GM21723 (cell line): Measurements from ENCODE around the gene AFF3.
"Not testable (repeated sequence)": the region's sequence is repeated elsewhere in the genome, so short reads cannot be mapped to it uniquely, and the experiment has no call there.

ENCODE experiments used
- ATAC-seq: cut with Tn5 transposase; IDR thresholded peaks from one replicate; pipeline ENCODE4 v1.9.1; 2021; ENCODE audit warnings: mild to moderate bottlenecking, moderate library complexity; ENCODE audit not compliant: unreplicated experiment

The AFF3 gene

DNA sequence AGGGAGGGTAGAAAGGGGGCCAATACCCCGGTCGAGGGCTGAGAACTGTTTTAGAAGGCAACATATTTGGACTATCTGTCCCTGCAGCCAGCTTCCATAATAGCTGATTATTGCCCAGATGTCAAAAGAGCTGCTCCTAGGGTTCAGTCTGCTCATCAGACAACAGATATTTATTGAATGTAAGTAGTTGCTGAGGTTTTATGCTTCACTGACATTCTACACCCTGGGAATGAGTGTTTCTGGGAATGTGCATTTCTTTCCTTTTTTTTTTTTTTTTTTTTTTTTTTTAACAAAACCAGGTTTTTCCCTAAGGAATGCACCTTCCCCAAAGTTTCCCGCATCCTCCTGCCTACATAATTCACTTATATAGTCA, 33.8 kb downstream of the AFF3 start:
- ATAC-seq, result not testable (repeated sequence)

DNA sequence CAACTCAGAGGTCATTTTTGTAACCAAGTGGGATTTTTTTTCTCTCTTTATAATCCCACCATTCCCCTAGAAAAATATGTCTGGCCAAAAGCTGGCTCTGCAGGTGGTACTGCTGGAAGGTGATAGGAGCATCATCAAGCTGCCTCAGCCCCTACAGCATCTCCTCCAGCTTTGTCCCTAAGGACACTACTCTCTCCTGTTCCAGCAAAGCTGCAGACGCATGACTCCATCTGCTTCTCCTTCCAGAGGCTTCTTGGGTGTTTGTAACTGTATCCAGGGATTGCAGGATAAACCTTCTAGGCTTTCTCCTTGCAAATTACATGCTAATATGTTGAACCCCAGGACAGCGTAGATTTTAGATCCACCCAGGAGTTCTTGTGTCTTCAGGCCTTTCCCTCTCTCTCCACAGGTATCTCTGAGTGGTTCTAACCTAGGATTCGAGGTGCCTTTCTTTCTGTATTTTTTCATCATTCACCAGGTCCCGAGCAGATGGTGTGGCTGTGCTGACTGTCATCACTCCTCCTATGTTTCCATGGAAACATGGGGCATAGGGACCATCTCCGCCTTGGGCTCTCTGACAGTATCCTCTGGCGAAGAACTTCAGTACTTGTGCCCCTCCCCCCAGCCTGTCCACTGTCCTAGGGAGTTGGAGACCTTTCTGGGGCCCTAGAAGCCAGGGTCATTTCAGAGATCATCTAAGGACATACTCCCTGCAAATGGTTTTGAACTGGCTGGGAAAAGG, 34.3 kb downstream of the AFF3 start:
- ATAC-seq, result no peak

DNA sequence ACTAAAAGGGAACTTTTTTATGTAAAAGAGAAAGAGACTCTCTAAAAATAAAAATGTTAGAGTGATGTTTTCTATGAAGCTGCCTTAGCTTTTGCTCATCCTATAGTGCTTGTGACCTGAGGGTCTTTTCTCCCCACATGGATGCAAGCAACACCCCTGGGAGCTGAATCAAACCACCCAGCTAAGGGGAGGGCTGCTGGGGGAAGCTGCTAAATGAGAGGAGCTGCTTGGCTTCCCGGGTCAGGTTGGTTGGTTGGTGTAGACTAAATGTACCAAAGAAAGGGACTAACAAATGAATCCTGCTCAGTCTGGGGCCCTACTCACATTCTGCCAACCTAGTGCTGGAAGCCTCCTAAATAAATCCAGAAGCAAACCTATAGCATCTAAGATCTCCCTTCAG, 35.0 kb downstream of the AFF3 start:
- no peak for ATAC-seq

DNA sequence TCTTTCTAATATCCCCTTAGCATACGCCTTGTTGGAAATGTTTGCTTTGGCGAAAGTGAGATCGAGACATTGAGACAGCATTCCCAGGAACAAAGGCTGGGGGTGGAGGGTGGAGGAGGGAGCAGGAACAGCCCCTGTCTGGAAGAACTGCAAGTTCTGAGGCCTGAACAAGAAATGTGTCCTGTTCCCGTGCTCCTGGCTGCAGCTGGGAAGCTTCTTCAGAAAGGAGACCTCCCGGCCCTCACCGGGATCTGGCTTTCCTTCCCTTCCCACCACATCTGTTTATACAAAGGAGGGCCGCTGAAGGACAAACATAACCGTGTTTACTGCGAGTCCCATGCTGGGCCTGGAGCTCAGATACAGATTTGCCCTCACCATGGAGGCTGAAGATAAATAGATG, 35.9 kb downstream of the AFF3 start:
- no peak for ATAC-seq

DNA sequence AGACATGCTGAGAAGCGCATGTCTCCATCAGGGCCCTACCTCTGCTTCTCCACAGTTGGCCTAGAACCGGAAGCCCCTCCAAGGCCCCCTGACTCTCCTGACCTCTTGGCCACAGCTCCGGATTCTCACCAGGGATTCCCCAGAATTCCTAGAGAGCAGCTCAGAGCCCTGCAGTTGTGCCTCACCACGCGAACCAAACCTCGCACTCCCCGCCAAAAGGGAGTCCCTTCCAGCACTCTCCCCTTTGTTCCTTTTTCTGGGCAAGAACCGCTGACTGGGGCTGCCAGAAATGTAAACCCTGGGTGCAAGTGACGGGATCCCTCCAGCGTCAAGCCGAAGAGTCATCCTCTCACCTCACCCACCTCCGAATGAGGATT, 36.7 kb downstream of the AFF3 start:
- no peak for ATAC-seq

DNA sequence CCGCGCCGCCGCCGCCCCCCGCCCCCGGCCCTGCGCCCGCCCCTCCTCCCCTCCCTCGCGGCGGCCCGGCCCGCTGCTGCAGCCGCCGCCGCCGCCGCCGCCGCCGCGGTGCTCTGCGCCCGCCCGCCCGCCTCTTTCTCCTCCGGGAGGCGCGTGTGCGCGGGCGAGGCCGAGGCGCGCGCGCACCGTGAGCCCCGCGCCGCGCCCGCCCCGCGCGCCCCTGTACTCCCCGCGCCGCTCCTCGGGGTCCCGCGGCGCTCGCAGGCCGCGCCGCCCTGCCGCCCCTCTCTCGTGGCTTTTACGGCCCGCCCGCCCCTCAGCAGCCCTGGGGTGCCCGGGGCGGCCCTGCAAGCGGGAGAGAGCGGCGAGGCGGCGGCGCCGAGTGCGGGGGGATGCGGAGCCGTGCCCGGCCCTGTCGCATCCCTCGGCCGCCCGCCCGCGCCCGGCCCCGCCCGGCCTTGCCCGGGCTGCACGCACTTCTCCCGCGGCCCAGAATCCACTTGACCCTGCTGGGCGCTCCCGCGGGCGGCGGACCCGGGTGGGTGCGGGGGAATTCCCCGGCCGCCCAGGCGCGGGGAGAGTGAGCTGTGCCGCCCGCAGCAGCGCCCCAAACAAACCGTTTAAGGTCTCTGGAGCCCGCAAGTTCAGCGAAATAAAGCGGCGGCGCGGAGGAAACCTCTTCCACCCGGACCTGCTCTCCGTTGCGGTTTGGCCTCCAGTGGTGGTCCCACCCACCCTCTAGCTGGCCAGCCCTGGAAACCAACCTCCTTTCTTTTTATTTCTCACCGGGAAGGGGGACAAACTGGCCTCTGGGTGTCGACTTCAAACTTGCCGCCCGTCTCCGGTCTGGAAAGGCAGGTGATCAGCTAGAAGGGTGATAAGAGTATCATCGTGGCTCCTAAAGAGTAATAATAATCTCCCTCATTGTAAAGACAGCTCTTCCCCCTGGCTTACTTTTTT, 37.4 kb downstream of the AFF3 start:
- ATAC-seq, result no peak

DNA sequence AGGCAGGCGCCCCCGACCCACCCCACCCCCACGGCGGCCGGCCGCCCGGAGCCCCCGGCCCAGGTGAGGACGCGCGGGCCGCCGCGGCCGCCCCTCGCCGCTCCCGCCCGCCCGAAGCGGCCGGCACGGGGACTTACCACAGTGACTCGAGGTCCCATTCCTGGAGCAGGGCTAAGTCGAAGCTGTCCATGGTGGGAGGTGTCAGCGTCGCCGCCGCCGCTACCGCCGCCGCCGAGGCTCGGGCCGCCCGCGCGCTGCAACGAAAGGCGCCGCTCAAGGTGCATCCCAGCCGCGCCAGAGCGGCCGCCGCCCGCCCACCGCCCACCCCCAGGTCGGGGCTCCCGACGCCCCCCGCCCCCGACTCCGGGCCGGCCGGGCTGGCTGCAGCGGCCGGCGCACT, 38.1 kb downstream of the AFF3 start:
- not testable (repeated sequence) for ATAC-seq

DNA sequence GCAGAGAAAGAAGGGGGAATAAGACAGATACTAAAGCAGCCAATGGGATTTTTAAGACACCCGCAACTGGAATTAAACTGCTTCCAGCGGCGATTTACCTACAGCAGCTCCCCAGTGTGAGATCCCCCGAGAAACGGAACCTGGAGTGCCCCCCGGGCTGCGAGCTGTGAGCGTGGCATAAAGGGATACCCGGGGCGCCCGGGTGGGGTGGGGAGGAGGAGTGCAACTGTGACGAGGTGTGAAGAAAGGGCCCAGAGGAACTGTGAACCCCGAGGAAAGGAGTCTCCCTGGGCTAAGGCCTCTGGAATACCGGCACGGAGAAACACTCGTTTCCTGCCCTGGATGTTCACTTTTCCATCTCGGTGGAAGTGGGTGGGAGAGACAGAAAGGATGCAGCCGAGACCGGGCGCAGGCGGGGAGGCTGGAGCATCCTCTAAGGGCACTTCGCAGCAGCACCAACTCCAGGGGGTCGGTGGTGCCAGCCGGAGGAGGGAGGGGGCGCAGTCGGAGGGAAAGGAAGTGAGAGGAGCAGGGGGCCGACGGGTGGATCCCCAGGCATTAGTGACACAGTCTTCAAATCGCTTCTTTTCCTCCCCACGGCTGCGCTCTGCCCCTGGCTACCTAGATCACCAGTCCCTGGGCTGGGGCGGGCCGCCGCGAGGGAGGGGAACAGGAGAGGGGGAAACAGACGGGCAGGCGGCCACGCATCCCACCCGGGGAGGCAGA, 38.7 kb downstream of the AFF3 start:
- not testable (repeated sequence) for ATAC-seq

DNA sequence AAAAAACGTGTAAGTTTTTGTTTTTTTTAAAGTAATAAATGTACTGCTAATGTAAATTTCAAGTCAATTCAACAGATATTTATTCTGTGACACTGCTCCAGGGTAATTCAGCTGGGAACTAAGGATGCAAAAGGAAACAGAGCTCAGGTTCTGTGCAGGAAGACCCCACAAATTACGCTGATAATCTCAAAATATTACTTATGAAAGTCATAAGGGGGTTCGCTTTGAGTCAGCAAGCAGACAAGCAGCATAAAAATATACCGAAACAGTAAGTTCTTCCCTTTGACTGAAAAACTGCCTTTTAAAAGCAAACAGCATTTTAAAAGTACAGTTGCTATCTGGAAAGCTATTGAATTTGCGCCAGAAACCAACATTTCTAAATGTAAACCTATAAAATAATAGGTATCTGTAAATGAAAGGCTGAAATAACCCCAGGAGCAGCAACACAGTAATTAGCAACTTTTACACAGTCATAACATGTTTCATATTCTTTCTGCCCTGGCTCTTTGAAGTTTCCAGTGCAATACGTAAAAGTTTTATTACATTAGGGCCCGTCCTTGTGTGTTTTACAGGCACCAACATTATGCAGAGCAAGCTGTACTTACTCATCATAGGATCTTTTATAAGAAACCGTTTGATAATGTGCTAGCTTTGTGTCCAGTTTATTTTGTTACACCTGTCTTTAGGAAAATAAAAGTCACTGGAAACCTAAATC, 39.8 kb downstream of the AFF3 start:
- ATAC-seq, result not testable (repeated sequence)

DNA sequence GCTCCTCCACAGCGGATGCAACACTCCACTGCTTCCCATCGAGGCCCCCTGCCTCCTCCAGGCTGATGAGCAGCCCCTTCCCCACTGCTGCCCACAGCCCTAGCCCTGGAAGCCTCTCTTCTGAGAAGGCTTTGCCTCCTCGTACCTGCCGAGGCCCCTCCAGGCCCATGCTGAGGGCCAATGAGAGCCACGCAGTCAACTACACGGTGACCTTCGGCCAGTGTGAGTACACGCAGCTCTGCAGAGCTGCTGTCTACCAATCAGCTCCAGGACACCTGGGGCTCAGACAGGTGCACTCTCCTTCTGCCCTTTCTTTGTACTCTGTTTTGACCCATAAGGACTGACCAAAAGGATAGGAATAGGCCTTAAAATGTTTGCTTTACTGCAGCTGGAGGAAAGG, 43.5 kb downstream of the AFF3 start:
- ATAC-seq, result not testable (repeated sequence)

DNA sequence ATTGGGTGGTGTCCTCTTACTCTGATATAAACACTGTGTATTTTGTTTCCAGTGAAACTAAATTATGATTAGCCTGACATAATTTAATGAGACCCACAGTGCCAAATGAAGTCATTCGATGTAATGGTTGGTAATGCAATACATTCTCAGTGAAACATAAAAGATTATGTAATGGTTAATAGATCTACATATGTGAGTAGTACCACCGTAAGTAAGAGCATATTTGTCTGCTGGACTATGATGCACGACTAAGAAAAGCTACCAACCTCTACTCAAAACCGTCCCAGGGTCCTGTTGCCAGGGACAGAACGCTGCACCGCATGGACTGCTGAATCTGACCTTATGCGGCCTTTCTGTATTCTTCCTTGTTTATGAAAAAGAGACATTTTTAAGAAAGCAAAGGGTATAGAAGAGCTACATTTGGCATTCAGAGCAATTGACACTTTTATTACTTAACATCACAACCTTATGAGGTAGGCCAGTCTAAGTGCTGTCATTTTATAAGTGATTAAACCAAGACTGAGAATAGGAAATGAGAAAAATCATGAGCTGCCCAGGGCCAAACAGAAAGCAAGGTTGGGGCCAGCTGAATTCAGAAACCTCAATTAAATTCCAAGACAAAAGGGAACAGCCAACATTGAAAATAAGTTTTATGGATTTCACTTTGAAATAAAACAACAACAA, 44.6 kb downstream of the AFF3 start:
- not testable (repeated sequence) for ATAC-seq

DNA sequence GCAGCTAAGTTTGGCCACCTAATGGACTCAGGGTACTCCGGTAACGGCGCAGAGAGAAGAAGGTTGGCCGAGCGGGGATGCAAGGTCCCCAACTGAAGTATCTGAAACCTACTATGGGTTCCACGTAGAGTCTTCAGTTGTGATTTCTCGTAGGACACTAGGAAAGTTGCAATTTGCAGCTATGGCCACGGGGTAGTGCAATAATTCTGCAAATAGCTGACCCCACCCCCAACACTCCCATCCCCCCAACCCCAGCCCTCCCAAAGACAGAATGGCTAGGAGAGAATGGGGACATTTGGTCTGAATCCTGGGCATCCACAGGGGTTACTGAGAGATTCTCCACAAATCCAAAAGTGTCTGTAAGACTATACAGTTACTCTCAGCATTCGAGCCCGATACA, 46.5 kb downstream of the AFF3 start:
- ATAC-seq, result not testable (repeated sequence)

DNA sequence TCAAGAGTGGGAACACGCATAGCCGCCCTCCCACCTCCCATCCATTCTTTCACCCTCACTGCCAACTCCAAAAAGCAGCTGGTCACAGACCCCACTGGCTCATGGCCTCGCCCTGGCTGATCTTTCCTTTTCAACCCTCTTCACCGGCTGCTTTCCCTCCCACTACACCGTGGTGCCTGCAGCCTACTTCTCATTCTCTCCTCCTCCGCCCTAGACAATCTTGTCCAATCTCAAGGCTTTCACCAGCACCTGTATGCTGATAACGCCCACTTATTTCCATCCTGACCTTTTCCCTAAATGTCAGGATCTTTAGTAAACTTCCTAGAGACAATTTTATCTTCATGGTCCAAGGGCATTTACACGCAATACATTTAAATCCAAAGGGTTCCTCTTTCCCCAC, 50.6 kb downstream of the AFF3 start:
- not testable (repeated sequence) for ATAC-seq

DNA sequence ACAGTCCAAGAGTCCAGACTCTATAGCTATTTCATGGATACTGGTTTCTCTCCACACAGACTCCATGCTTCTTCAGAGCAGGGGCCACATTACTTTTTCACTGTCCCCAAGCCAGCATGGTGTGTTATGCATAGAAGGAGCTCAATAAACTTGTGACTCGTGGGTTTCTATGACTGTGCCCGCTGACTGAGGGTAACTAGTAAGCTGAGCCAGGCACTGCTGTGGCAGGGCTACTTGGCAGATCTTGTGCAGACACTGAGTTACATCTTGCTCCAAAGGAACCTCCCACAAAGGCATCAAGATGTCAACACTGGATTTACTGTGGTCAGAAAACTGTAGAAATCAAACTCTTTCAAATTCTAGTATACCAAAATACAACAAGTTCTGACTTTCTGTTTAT, 56.6 kb downstream of the AFF3 start:
- not testable (repeated sequence) for ATAC-seq

DNA sequence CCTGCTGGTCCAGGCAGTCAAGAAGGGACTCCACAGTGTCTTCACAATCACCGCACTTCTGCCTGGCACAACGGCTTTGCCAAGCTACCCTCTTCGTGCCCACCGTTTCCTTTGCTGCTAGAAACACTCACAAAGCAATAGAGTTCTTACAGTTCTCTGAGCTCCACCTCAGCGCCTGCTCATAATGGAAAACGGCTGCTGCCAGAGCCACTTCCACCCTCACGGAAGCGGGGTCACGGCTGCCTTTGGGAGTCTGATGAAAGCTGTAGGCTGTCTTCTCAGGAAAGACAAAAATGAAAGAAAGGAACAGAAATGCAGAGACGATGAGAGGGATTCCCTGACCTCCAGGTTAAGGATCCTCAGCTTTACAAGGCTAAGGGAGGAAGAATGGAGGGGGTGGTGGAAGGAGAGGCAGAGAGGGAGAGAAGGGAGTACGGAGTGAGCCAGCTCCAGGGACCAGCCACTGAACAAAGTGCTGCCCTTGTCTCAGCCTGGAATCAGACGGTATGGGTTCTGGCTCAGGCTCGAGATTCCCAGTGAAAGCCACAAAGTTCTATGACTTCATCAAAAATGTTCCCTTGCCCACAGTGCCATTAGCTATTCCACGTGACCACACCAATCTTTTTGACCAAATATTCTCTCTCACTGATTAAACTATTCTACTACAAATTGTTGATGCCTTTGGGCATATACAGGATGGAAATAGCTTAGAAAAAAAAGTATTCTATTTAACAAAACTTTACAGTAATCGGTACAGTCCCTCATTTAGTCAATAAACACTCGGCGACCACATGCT, 58.8 kb downstream of the AFF3 start:
- ATAC-seq, result not testable (repeated sequence)

DNA sequence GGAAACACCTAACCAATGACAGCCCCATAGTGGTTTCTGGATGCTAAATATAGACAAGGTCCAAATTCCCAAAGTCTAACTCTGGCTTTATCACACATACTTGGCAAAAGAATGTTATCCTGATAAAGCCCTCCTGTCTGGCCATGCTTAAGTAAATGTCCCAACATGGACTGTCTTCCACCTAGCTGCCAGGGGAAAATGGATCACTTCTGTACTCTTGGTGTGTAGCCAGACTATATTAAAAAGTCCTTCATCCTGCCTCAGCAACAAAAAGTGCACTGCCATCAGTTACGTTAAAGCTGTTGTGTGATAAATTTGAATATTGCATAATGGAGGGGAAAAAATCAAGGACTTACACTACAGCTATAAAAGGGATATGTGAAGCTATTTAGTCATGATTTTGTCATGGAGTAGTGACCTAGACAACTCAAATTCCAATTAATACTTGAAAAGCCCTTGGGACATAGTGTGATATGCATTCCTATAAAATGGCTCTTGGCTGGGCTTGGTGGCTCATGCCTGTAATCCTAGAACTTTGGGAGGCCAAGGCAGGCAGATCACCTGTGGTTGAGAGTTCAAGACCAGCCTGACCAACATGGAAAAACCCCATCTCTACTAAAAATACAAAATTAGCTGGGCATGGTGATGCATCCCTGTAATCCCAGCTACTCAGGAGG, 60.0 kb downstream of the AFF3 start:
- ATAC-seq, result not testable (repeated sequence)

DNA sequence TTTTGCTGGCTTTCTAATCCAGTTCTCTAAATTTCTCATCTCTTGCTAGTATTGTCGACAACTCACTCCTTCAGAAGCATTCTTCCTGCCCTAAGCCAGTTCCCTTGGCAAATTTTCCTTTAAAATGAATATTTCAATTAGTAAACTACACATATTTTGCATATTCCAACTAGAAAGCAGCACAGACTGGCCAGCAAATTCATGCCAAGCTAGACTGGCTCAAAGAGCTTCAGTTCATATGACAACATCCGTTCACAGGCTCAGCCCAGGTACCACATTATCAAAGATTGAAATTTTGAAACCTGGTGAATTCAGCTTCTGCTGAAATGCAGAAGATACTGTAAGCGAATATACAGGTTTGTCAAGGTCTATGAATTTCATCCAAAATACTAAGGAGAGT, 64.5 kb downstream of the AFF3 start:
- no peak for ATAC-seq

DNA sequence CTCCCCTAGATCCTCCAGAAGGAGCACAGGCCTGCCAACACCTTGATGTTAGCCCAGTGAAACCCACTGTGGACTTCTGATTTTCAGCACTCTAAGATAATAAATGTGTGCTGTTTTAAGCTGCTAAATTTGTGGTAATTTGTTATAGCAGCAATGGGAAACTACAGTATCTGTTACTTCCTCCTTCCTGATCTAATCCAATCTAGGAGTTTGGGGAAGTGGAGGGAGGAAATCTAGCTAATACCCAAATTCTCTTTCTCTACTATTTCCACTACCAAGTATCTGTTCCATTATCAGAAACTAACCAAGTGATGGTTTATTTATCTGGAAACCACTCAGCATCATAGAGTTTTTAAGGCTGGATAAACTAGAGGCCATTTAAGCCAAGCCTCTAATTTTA, 64.9 kb downstream of the AFF3 start:
- ATAC-seq, result no peak

DNA sequence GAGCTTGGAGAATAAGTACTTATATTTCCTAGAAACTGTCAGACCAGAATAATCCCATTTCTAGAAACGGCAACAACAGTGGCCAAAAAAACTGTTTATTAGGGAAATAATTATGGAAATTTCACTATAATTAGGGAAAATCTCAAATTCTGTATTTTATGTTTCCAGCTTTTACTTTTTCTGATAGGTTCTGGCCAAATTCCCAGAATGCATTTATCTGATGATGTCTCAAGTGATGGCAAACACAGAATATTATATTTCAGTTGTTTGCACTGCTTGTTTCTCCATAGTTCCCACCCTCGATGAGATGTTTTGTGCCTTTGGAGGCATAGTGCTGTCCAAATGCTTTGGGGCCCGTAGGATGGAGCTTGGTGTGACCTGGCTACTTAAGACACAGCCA, 66.9 kb downstream of the AFF3 start:
- no peak for ATAC-seq
